Germinal center (tissue), 1 donor: ENCODE data around the gene CDT1.
"Not testable (repeated sequence)": the region's sequence is repeated elsewhere in the genome, so short reads cannot be mapped to it uniquely, and the experiment has no call there.

Experiments used
- DNase-seq: peaks from one replicate; pipeline ENCODE4 v3.0.0; 2012; ENCODE audit warnings: mixed read lengths, low spot score

The CDT1 gene

GRCh38 chr16:88782454-88783390, 20.9 kb upstream of the CDT1 start:
- no peak for DNase-seq

- no peak for DNase-seq
Measured at GRCh38 chr16:88783391-88784073, 20.1 kb upstream of the CDT1 start.

- peak; percentile 58 for DNase-seq
Measured at GRCh38 chr16:88784074-88784855, 19.3 kb upstream of the CDT1 start.

- DNase-seq, result no peak
Measured at GRCh38 chr16:88784856-88785105, 18.8 kb upstream of the CDT1 start.

DNA sequence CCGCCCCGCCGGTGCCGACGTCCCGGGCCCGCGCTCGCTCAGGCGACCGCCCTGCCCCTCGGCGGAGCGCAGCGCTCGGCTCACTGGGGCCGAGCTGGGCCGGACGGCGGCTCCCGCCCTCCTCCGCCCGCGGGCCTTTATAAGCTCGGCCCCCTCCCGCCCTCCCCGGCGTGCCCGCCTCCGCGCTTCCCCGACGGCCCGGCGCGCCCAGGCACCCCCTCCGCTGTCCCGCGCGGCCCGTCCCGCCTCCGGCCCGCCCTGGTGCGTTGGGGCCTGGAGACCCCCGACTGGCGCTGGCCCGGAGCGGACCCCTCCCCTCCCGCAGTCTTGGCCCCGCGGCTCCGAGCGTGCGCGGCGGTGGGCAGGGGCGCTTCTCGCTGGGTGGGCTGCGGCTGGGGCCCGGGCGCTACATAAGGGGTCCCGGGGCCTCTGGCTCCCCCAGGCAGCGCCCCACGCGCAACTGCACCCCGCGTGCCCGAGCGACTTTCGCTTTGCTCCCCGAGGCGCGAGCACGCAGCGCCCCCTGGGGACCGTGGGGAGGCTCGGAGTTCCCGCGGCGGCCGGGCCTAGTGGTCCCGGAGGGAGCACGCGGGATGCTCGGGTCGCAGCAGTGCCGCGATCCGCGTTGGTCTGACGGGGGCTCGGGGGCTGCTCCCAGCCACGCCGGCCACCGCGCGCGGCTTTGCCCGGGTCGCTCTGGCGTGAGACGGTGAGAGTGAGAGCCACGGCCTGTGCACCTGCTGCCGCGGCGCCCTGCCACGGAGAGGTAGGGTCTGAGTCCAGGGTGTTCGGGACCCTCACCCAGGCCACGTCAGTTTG, 18.3 kb upstream of the CDT1 start, which contains the start of gene PIEZO1:
Gene PIEZO1 (minus strand): TSS at position 115 of the 819 bp plus-strand sequence. CDS start 256 bp downstream, outside the sequence.
- DNase-seq, result peak; percentile 64

DNA sequence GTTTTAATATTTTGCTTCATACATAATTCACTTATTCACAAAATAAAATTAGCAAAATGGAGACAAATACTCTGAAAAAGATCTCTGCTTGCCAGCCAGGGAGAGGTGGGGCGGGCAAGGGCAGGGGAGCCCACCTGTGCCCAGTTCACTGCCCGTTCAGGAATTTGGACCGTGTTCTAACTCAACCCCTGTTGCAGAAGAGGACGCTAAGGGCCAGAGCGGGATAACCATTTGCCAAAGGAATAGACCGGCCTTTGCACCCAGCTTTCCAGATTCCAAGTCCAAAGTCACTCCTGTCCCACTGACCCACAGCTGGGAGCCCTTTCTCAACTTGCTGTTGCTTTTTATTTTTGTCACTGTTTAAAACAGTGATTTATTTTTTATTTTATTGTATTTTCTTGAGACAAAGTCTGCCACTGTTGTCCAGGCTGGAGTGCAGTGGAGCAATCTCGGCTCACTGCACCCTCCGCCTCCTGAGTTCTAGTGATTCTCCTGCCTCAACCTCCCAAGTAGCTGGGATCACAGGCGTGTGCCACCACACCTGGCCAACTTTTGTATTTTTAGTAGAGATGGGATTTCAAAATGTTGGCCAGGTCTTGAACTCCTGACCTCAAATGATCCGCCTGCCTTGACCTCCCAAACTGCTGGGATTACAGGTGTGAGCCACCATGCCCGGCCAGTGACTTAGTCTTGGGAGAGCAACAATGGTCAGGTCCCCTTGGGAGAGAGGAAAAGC, 15.8 kb upstream of the CDT1 start:
- no peak for DNase-seq

- DNase-seq, result not testable (repeated sequence)
Measured at GRCh38 chr16:88788749-88789148, 14.8 kb upstream of the CDT1 start.

GRCh38 chr16:88789594-88789993, 14.0 kb upstream of the CDT1 start:
- DNase-seq, result no peak

DNA sequence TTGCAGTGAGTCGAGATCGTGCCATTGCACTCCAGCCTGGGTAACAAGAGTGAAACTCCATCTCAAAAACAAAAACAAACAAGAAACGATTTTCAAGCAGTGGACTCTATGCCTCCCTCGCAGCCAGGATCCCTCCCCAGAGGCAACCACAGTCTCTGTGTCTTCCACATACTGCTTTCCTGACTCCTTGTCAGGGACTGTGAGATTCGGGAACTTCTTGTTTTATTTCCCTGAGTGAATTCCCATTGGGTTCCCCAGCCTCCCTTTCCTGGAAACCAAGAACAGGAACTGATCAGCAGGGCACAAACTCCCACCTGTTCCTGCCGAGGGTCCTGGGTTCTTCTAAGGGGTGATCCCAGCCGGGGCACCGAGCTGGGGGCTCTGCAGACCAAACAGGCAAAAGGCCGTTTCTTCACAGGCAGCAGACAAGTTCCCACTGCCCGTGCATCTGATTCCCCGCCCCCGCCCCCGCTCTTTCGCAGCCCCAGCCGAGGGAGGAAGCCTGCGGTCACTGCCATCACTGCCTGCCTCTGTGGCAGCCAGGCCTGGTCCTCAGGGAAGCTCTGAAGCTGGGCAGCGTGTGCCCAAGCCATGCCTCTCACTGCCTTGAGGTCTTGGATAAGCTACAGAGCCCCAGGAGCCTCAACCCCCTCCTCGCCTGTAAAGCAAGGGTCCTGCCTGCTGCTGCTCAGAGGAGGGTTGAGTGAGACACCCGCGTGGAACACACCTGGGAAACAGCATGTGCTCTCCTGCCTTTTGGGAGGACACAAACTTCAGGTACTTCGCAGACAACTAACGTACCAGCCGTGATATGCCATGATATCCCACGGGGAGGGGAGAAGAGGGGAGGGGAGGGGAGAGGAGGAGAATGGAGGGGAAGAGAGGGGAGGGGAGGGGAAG, 13.0 kb upstream of the CDT1 start:
- DNase-seq, result no peak

DNA sequence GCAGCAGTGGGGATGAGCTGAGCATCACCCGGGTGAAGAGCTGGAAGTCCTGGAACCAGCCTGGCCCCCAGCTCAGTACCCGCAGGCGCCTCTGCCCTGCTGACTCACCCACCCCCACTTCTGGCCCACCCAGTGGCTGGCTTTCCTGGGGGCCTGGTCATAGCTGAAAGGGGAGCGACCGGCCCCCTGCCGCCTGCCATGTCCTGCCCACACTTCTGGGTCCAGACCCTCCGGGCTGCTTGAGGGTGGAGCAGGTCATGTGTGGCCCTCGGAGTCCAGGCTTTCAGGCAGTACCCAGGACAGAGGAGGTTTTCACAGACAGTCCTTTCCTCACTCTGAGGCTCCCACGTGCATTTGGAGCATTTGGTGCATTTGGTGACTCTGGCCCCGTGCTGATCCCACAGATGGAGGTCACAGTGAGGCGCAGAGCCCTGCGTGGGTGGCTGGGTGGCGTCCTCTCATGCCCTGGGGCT, 11.5 kb upstream of the CDT1 start:
- no peak for DNase-seq

DNA sequence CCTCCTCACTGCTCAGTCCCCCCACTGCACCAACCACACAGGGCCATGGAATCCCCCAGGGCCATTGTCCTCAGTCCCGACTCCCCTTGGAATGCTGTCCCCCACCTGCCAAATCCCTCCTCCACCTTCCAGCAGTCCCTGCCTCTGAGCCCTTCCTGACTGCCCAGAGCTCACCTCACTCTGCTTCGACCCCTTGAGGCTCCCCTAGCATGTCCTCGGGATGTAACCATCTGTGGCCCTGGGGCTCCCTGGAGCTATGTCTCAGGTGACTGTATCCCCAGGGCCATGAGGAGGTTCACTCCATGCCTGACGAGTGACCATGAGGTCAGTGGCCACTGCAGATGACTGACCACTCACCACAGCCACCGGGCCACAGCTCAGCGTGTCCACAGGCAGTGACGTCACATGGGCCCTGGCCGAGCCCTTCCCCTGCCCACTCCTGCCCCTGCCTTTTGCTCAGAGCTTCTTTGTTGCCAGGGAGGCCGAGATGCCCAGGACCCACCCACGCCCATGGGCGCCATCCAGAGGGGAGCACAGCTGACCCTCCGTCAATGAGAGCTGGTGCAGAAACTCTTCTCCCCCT, 10.8 kb upstream of the CDT1 start:
- DNase-seq, result no peak

DNA sequence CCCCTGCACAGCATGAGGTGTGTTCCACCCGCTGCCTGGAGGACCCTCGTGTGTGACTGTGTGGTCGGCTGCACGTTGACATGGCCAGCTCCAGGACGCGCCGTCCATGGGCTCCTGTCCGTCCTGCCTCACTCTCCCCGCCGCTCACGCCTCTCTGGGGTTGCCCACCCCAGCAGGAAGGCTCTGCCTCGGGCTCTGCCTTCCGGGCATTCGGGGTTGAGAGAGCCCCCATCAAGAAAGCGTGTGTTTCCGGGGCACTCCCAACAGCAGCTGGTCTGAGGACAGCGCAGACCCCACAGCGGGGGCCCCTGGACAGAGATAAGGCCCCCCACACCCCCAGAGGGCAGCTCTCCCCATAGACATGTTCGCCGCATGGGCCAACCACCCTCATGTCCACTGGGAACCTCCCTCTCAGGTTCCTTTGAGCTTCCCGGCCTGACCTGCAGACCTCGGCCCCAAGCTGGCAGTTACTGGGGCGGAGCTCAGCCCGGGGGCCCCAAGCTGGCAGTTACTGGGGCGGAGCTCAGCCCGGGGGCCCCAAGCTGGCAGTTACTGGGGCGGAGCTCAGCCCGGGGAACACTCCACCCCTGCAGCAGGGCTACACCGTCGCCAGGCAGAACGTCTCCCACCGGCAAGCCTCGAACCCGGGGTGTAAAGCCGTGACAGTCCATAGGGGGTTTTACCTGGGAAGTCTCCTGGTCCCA, 10.2 kb upstream of the CDT1 start:
- DNase-seq, result no peak

- DNase-seq, result no peak
Measured at GRCh38 chr16:88796278-88796677, 7.3 kb upstream of the CDT1 start.

- DNase-seq, result no peak
Measured at GRCh38 chr16:88798073-88798472, 5.5 kb upstream of the CDT1 start.

- DNase-seq, result no peak
Measured at GRCh38 chr16:88798772-88799455, 4.7 kb upstream of the CDT1 start.

- DNase-seq, result no peak
Measured at GRCh38 chr16:88799569-88800276, 3.9 kb upstream of the CDT1 start.

DNA sequence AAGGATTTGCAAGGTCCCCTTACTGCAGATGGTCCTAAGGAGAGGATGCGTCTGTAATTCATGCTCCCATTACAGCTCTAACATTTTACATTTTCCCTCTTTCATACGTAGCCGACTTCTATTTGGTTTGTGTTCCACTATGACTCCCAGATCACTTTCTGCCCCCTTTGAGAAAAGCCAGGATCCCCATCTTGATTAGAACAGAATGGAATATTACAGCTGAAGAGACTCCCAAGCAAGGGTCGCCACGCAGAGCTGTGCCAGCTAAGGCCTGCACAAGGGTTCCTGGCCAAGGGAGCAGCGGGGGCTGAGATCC, 3.4 kb upstream of the CDT1 start:
- DNase-seq, result no peak

DNA sequence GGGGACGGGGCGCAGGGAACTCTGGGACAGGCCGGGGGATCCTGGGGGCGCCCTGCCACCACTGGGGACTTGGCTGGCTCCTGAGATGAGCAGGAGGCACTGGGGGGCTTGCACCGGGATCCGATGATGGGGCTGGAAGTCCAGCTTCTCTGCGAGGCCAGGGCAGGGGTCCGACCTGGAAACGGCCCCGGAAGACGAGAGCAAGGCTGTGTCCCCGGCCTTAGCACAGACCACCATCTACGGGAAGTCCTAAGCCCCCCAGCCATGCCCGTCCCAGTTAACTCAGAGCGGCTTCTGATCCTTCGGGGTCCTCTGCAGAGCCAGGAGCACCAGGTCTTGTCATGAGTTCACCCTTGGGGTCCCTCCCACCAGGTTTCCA, 573 bp downstream of the CDT1 start:
- peak; percentile 23 for DNase-seq
